NCI-H82 (cell line): Measurements from ENCODE around the gene PRSS53.

ENCODE experiments used
- DNase-seq: peaks from one replicate; lab custom pipeline; 2025; lab: John Stamatoyannopoulos, UW

Gene PRSS53

DNA sequence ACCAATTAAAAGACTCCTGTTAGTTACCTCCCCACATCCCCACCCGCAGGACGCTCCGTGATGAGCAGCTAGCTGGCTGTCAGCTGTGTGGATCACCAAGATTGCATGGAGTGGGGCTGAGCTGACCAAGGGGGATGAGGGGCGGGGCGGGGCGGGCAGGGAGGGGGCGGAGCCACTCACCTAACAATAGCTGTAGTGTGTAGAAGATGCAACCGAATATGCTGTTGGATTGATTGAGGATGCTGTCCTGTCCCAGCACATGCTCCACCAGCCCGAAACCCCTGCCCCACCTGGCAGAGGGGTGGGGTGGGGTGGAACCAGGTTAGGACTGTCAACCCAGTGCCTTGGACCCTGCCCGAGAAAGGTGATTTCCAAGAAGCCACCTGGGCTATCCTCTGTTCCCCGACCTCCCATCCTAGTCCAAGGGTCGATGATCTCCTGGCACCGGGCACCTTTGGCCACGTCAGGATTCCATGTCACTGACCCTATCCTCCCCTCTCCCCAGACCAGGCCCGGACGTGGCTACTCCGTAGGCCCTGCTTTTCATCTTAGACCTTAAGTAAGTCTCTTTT, 4.5 kb upstream of the PRSS53 start:
- DNase-seq, result peak; percentile 84

DNA sequence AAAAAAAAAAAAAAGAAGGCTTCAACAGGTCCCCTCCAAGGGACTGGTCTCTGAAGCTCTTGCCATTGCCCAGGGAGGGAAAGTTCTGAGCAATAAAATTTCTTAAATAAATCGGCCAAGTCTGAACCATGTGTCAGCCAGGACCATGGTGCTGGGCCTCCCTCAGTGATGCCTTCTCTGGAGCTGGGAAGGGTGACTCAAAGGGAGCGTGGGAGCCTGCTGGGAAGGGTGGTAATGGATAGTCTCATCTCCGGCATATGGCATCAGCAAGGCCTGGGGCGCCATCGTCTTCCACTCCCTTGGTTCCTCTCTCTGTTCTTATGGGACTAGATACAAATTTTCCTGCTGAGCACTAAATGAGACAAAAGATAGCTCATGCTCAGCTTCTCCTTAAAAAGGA, 3.6 kb upstream of the PRSS53 start:
- DNase-seq, result no peak

DNA sequence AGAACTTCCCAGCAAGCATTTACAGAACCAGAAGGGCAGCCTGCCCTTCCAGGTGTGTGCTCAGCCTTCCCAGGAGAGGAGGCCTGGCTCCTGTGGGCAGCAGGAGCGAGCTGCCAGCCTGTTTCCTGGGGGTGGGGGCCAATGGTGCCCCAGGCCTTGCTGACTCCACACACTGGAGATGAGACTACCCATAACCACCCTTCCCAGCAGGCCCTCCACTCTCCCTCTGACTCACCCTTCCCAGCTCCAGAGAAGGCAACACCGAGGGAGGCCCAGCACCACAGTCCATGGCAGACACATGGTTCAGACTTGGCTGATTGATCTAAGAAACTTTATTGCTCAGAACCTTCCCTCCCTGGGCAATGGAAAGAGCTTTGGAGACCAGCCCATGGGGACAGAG, 1.8 kb upstream of the PRSS53 start:
- DNase-seq, result no peak

DNA sequence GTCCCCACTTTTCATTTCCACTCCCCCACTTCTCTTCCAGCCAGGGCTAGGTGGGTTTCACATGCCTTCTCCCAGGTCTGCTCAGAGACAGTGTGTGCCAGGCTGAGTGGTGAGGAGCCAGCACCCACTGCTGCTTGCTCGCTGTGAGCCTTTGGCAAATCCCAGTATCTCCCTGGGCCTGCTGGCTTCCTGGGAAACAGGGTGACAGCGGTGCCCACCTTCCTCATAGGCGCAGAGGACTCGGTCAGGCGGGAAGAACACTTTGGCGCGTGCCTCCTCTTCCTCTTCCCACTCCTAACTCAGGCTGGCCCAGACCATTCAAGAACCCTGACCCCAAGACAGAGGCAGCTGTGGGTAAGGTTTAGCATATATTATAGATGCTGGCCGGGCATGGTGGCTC, 456 bp upstream of the PRSS53 start:
- DNase-seq, result no peak

DNA sequence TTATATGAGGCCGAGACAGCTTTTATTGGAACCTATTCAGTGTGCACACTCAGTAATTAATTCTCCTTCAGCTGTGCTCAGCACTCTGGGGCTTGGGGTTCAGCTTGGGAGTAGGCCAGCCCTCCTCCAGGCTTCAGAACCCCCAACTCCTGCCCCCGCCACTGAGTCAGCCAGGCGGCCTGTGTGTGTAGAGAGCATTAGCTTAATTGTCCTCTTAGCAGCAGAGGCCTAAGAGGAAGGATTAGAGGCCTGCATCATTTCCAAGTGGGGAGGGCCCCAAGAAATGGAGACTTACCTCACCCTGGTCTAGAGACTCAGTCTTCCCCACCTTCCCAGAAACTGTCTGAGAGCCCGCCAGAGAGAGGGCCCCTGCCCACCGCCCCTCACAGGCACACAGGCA, 772 bp downstream of the PRSS53 start:
- peak; percentile 60 for DNase-seq

DNA sequence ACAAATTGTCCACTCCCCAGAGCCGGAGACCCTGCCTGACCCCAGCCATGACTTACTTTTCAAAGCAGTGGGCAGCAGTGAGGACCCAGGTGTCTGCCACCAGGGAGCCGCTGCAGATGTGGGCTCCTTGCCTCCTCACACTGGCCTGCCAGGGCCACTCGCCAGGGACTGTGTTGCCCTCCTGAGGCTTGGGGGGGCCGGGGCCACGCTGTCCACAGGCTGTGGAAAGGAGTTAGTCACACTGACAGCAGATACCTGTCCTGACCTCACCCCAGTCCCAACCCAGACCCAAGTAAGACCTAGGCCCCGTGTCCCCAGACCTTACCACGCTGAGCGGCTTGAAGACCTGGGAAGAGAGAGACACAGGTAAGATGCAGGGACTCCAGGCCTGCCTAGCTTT, 1.3 kb downstream of the PRSS53 start:
- DNase-seq, result no peak

DNA sequence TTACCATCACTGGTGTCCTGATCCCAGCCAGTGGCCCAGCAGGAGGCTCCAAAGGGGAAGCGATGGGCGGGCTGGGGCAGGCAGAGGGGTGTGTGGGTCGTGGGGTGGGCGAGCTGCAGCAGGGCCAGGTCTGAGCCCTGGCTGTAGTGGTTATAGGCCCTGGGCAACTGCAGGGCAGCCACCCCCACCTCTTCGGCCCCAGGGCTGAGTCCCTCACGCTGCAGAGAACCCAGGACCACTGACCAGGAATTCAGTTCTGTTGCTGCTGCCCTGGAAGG, 2.2 kb downstream of the PRSS53 start:
- no peak for DNase-seq

DNA sequence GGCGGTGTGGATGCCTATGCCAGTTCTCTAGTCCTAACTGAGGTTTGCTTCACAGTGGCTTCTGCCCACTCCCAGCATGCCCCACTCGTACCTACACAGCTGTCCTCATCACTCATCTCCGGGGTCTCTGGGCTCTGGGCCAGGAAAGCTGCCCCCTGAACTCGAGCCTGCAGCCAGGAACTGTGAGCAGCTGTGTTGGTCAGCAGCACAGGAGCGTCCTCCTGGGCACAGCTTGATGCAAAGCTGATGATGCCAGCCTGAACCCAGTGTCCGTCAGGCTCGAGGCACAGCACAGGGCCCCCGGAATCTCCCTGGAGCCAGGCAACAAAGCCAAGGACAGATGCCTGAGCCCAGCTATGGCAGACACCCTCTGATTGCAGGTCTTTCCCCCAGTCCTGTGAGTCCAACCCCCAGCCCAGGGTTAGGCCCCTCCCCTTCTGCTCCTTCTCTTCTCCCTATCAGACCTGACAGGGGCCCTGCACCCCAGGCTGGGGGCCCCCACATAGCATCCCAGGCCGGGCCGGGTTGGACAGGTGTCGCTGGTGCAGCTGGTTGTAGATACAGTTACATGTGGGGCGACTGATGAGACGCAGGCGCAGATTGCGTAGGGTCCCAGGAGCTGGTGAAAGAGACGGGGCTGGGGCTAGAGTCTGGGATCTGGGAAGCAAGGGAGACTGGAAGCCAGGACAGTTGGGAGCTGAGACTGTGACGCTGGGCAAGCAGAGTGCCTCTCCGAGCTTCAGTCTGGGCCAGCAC, 2.7 kb downstream of the PRSS53 start:
- no peak for DNase-seq

DNA sequence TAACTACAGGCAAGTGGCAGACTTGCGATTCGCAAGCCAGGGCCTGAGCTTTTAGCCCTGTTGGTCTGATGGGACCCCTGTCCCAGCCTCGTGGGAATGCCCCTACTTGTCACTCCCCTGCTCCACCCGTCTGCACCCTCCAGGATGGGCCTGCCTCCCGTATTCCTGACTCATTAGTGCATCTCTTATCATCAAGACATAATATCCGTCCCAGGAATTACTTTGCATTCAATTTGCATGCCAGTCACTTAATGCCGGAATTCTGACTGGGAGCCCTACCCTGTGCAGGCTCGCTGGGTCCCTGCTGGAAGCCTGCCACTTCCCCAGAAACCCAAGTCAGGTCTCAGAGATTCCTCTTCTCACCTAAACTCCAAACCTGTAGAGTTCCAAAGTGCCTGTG, 3.3 kb downstream of the PRSS53 start:
- no peak for DNase-seq

DNA sequence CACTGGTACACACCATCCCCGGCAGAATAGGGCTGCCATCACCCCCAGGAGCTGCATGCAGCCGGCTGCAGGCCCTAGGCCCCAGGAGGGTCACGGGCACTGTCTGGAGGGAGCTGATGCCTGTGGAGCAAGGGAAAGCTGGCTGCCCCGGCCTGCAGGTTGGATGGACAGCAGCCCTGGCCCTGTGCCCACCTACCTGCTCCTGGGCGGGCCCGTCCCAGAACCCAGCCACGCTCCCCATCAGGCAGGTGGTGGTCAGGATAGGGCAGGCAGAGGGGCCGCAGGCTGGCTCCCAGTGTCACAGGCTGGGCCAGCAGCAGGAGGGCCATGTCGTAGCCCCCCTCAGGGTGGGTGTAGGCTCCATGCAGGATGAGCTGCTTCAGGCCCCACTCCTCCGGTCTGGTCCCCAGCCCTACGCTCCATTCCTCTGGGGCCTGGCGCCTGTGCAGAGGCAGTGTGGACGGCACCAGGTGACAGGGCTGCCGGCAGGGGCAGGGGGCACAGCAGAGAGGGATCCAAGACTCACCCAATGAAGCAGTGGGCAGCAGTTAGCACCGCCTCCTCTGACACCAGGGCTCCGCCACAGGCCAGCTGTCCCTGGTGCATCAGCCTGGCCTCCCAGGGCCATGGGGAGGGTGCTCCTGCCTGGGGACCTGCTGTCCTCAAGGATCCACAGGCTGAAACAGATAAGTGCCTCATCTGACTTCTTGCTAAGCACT, 4.0 kb downstream of the PRSS53 start:
- no peak for DNase-seq

DNA sequence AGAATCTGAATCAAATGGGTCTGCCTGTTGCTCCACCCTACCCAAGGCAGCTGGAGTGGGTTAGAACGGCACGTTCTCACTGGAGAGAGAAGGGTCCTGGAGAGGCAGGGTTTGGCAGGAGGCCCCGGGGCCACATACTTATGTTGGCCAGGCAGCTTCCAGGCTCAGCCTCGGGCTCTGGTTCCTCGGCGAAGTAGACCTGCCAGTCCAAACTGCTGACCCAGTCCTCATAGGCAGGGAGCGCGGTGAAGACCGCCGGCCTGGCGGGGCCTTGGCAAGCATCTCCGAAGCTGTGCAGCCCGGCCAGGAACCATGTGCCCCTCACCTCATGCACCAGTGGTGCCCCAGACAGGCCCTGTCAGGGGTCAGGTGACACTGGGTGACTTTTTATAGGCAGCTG, 4.8 kb downstream of the PRSS53 start:
- no peak for DNase-seq

DNA sequence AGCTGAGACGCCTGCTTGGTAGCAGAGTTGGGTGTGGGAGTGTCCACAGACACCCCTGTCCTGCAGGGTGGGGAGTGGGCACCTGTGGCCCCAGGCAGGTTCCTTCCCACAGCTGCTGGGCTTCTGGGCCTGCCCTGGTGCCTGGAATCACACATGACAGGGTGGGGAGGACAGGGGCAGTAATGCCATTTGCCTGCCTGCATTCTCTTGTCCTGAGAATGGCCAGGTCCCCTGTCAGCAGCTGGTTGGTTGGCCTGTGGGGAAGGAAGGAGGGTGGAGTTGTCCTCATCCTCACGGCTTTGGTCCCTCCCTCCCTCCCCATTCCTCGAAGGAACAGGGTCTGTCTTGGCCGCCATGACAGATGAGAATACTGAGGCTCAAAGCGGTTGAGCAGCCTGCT, 5.2 kb downstream of the PRSS53 start:
- DNase-seq, result no peak

DNA sequence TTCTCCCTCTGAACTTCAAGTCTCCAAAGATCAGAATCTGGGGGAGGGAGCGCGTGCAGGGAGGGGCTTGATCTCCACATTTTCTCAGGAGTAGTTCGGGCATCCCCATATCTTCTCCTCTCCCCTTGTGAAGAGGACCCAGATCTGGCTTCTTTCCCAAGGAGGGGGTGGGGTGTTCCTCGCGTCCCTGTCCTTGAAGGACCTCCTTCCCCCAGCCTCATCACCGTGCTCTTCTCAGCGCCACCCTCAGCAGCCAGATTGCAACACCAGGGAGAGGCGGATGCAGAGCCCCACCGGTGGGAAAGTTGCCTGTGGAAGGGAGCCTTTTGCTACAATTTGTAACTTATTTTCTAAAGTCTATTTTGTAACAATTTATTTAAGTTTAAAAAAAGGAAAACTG, 5.7 kb downstream of the PRSS53 start:
- no peak for DNase-seq

DNA sequence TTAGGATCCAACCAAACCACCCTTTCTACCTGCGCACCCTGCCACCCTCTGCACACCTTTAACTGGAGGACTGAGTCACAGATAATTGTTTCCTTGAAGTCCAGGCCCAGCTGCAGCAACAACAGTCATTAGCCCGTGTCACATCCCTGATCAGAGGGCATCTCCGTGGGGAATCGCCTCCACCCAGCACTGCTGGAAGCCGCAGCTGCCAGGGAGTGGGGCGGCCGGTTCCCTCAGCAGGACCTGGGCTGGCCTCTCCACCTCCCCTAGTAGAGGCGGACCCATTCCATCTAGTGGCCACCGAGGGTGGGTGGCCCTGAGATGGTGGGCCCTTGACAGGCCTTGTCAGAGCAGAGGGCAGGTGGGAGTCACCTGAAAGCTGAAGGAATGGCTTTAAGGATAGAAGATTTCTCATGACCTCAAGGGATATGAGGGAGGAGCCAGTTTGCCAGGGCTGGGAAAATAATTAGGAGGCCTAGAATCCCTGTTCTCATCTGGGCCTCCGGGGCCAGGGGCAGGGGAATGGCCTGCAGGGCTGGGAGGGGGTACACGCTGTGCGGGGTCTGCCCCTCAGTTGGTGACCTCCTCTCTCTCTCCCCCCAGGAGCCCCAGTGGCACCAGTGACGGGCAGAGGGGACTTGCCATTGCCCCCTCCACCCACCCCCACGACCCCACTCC, 6.2 kb downstream of the PRSS53 start:
- DNase-seq, result no peak

DNA sequence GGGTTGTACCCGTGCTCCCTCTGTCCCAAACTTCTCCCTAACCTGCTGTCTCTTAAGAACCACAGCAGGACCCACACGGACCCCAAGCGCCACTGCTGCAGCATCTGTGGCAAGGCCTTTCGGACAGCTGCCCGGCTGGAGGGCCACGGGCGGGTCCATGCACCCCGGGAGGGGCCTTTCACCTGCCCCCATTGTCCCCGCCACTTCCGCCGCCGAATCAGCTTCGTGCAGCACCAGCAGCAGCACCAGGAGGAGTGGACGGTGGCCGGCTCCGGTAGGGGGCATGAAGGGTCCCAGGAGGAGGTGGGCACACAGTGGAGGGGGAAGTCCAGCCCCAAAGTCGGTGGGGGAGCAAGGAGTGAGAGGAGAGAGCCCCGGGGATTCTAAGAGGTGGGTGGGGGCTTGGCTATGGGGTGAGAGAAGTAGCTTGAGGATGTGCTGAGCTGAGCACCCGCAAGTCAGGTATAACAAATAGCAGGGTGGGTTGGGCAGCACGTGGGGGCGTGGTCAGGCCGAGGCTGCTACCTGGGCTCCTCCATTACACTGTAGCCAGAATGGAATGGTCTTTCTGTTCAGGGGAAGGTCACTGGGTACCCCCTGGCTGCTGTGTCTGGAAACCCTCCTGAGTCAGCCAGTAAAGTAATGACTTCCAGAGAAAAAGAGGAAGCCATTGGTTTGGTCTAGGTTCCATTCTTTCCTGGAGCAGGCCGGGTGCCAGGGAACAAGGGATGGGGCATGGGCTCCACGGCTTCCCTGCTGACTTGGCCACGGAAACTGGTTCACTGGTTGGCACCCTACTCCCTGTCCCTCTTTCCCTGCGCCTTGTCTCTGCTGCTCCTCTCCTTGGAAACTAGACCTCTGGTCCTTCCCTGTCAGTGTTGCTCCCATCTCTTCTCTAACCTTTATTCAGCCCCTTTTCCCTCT, 7.1 kb downstream of the PRSS53 start:
- DNase-seq, result no peak

DNA sequence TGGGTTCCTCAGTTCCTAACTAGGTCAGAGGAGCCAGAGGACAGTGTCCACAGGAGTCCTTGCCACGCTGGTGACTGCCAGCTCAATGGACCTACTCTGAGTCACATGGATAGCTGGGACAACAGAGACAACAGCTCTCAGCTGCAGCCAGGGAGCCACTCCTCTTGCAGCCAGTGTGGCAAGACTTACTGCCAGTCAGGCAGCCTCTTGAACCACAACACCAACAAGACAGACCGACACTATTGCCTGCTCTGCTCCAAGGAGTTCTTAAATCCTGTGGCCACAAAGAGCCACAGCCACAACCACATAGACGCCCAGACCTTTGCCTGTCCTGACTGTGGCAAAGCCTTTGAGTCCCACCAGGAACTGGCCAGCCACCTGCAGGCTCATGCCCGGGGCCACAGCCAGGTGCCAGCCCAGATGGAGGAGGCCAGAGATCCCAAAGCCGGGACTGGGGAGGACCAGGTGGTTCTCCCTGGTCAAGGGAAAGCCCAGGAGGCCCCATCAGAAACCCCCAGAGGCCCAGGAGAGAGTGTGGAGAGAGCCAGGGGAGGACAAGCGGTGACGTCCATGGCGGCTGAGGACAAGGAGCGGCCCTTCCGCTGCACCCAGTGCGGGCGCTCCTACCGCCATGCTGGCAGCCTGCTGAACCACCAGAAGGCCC, 7.9 kb downstream of the PRSS53 start:
- DNase-seq, result no peak

DNA sequence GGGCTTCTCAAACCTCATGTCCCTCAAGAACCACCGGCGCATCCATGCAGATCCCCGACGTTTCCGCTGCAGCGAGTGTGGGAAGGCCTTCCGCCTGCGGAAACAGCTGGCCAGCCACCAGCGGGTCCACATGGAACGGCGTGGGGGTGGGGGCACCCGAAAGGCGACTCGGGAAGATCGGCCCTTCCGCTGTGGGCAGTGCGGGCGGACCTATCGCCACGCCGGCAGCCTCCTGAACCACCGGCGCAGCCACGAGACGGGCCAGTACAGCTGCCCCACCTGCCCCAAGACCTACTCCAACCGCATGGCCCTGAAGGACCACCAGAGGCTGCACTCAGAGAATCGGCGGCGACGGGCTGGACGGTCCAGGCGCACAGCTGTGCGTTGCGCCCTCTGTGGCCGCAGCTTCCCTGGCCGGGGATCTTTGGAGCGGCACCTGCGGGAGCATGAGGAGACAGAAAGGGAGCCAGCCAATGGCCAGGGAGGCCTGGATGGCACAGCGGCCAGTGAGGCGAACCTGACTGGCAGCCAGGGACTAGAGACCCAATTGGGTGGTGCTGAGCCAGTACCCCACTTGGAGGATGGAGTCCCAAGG, 8.6 kb downstream of the PRSS53 start:
- no peak for DNase-seq

DNA sequence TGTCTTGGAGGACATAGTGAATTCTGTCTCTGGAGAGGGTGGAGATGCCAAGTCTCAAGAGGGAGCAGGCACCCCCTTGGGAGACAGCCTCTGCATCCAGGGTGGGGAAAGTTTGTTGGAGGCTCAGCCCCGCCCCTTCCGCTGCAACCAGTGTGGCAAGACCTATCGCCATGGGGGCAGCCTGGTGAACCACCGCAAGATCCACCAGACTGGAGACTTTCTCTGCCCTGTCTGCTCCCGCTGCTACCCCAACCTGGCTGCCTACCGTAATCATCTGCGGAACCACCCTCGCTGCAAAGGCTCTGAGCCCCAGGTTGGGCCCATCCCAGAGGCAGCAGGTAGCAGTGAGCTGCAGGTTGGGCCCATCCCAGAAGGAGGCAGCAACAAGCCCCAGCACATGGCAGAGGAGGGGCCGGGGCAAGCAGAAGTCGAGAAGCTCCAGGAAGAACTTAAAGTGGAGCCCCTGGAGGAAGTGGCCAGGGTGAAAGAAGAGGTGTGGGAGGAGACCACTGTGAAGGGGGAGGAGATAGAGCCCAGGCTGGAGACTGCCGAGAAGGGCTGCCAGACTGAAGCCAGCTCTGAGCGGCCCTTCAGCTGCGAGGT, 9.3 kb downstream of the PRSS53 start:
- no peak for DNase-seq

DNA sequence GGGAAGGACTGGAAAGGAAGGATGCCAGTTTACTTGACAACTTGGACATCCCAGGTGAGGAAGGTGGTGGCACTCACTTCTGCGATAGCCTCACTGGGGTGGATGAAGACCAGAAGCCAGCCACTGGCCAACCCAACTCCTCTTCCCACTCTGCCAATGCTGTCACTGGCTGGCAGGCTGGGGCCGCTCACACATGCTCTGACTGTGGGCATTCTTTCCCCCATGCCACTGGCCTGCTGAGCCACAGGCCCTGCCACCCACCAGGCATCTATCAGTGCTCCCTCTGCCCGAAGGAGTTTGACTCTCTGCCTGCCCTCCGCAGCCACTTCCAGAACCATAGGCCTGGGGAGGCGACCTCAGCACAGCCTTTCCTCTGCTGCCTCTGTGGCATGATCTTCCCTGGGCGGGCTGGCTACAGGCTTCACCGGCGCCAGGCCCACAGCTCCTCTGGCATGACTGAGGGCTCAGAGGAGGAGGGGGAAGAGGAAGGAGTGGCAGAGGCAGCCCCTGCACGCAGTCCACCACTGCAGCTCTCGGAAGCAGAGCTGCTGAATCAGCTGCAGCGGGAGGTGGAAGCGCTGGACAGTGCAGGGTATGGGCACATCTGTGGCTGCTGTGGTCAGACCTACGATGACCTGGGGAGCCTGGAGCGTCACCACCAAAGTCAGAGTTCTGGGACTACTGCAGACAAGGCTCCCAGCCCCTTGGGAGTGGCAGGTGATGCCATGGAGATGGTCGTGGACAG, 10.0 kb downstream of the PRSS53 start:
- no peak for DNase-seq
